Karpas-422 (cell line): ENCODE results near the gene NTSR1. TPM values are rescaled to one million over a fixed set of nuclear protein-coding genes. Genes with fewer than 3 reads are reported as not detected.

Source experiments
- DNase-seq: peaks from one replicate; pipeline ENCODE4 v3.0.0-alpha.2; 2015
- H2AFZ ChIP-seq: fragments of 200-600 bp; sonication (generic); 2 replicates; pipeline ENCODE4 v1.6.1; 2014; ENCODE audit warnings: antibody characterized with exemption, low read length, mixed read lengths
- H3K27ac ChIP-seq: fragments of 200-600 bp; sonication (generic); 2 replicates; pipeline ENCODE4 v1.5.1; 2014; ENCODE audit warnings: mild to moderate bottlenecking, low read length, moderate library complexity
- H3K27me3 ChIP-seq: fragments of 200-600 bp; sonication (generic); 2 replicates; pipeline ENCODE4 v1.6.1; 2014; ENCODE audit warnings: low read length, mixed read lengths
- H3K36me3 ChIP-seq: fragments of 200-600 bp; sonication (generic); 2 replicates; pipeline ENCODE4 v1.6.1; 2014; ENCODE audit warnings: low read length, mixed read lengths; ENCODE audit not compliant: insufficient read depth
- H3K4me1 ChIP-seq: fragments of 200-600 bp; sonication (generic); 2 replicates; pipeline ENCODE4 v1.6.1; 2014; ENCODE audit warnings: mild to moderate bottlenecking, low read length, mixed read lengths
- H3K4me2 ChIP-seq: fragments of 200-600 bp; sonication (generic); 2 replicates; pipeline ENCODE4 v1.6.1; 2014; ENCODE audit warnings: low read length, low read depth, mild to moderate bottlenecking; ENCODE audit not compliant: poor library complexity, severe bottlenecking
- H3K4me3 ChIP-seq: fragments of 200-600 bp; sonication (generic); 2 replicates; pipeline ENCODE4 v1.5.1; 2014; ENCODE audit warnings: mild to moderate bottlenecking, antibody characterized with exemption, low read length, mixed read lengths
- H3K79me2 ChIP-seq: fragments of 200-600 bp; sonication (generic); 2 replicates; pipeline ENCODE4 v1.6.1; 2014; ENCODE audit warnings: mild to moderate bottlenecking, low read length, mixed read lengths
- H3K9ac ChIP-seq: fragments of 200-600 bp; sonication (generic); 2 replicates; pipeline ENCODE4 v1.6.0; 2014; ENCODE audit warnings: low read length
- H3K9me2 ChIP-seq: fragments of 200-600 bp; sonication (generic), shearing (Covaris generic); replicated peaks from 2 replicates; pipeline ENCODE4 v1.6.0; 2014; ENCODE audit warnings: mild to moderate bottlenecking, low read length, moderate library complexity; ENCODE audit not compliant: insufficient read depth
- H3K9me3 ChIP-seq: fragments of 300-700, 200-600 bp; sonication (generic); 2 replicates; pipeline ENCODE4 v1.6.1; 2014; ENCODE audit warnings: low read length, mixed read lengths
- H4K20me1 ChIP-seq: fragments of 200-600 bp; sonication (generic); 2 replicates; pipeline ENCODE4 v1.6.1; 2014; ENCODE audit warnings: mild to moderate bottlenecking, antibody characterized with exemption, low read length, low read depth; ENCODE audit not compliant: insufficient read depth
- total RNA-seq: library from RNA; depleted of rRNA; stranded (reverse); fragments of >200 nt; shearing (Covaris generic); gene quantifications from 2 replicates; pipeline ENCODE4 v1.2.3, GENCODE V29; 2014; ENCODE audit warnings: low replicate concordance; rRNA removed

NTSR1 gene
- total RNA-seq = not detected in 2 replicates

DNA sequence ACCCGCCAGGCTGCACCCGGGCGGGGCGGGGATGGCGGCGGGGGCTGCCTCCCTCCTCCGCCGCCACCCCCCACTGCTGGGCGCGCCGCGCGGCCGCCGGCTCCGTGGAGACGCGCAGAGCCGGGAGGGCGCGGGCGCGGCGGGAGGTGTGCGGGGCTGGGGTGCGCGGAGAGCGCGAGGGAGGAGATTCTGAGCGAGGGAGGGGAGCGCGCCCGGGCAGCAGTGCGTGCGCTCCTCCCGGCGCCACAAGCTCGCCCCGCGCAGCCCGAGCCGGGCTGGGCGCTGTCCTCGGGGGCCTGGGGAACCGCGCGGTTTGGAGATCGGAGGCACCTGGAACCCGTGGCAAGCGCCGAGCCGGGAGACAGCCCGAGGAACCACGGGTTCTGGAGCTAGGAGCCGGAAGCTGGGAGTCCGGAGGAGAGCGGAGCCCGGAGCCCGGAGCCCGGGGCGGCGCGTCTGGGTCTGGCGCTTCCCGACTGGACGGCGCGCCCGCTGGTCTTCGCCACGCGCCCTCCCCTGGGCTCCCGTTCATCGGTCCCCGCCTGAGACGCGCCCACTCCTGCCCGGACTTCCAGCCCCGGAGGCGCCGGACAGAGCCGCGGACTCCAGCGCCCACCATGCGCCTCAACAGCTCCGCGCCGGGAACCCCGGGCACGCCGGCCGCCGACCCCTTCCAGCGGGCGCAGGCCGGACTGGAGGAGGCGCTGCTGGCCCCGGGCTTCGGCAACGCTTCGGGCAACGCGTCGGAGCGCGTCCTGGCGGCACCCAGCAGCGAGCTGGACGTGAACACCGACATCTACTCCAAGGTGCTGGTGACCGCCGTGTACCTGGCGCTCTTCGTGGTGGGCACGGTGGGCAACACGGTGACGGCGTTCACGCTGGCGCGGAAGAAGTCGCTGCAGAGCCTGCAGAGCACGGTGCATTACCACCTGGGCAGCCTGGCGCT, at the start of gene NTSR1:
Gene NTSR1 (plus strand): TSS at position 246 of the 946 bp plus-strand sequence. CDS start 372 bp downstream, at position 618.
- H3K9me3 ChIP-seq = no peaks in the 10 kb centered on the region
- no peaks in the 10 kb centered on the region for H3K36me3 ChIP-seq
- H4K20me1 ChIP-seq = no peaks in the 10 kb centered on the region
- no peaks in the 10 kb centered on the region for H3K27me3 ChIP-seq
- no peaks in the 10 kb centered on the region for H3K4me1 ChIP-seq
- H2AFZ ChIP-seq = no peak within 1 kb of the TSS
- H3K9ac ChIP-seq = no peak within 1 kb of the TSS
- no peak within 1 kb of the TSS for H3K4me2 ChIP-seq
- no peak for DNase-seq
- no peak within 1 kb of the TSS for H3K4me3 ChIP-seq
- H3K9me2 ChIP-seq = no peaks in the 10 kb centered on the region
- H3K79me2 ChIP-seq = no peaks in the 10 kb centered on the region
- no peak within 1 kb of the TSS for H3K27ac ChIP-seq

DNA sequence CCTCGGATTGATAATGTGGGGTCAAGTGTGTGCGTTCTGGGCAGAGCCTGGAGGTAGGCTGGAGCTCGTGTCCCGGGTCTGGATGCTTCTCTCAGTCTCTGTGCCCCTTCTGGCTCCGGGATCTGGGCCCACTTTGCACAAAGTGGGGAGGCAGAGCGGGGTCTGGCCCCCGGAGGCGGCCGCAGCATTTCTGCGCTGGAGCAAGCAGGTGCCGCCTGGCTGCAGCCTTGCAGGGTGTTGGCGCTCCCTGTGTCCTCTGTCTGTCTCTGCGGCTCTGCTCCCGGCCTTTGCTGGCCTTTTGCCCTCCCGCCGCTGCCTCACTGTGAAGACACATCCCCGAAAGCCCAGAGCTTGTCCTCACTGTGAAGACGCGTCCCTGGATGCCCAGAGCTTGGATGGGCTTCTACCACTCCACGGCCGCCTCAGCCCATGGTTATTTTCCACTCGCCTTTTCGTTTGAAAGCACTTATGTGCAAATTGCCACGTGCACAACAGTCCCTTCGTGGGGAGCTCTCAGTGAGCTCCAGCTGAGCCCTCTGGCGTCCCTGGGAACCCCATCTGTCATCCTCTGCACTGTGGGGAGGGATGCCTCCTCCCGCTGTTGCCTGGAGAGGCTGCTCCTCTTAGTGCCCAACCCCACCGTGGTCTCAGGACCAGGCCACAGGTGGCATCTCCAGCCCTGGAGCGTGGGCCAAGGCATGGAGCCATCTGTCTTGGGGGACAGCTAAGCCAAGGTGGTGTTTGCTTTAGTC, 49.0 kb upstream of the NTSR1 start:
- H3K4me1 ChIP-seq = no peaks in the 10 kb centered on the region
- H3K36me3 ChIP-seq = no peaks in the 10 kb centered on the region
- H3K4me3 ChIP-seq = no peak overlapping the region
- no peaks in the 10 kb centered on the region for H4K20me1 ChIP-seq
- no peaks in the 10 kb centered on the region for H3K27me3 ChIP-seq
- H3K9me3 ChIP-seq = no peaks in the 10 kb centered on the region
- H3K9ac ChIP-seq = no peak overlapping the region
- no peak overlapping the region for H3K4me2 ChIP-seq
- H2AFZ ChIP-seq = no peak overlapping the region
- no peak overlapping the region for H3K27ac ChIP-seq
- DNase-seq = no peak
- H3K79me2 ChIP-seq = no peaks in the 10 kb centered on the region
- H3K9me2 ChIP-seq = no peaks in the 10 kb centered on the region

DNA sequence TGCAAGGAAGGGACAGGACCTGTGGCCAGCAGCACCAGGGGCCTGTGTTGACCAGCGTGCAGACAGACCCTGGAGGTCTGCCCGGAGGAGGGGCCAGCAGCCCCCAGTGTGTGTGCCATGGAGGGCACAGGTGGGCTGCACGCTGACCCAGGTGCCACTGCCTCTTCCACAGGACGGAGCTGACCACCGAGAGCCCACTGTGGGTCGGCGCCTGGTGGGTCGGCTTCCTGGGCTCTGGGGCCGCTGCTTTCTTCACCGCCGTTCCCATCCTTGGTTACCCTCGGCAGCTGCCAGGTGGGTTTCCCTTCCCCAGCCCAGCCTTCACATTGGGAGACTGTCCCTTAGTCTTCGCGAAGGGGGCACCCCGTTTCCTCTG, 48.4 kb upstream of the NTSR1 start:
- H3K4me3 ChIP-seq = no peak overlapping the region
- no peak overlapping the region for H3K27ac ChIP-seq
- no peaks in the 10 kb centered on the region for H3K36me3 ChIP-seq
- no peak overlapping the region for H2AFZ ChIP-seq
- H3K27me3 ChIP-seq = no peaks in the 10 kb centered on the region
- no peaks in the 10 kb centered on the region for H3K9me2 ChIP-seq
- H3K9ac ChIP-seq = no peak overlapping the region
- H4K20me1 ChIP-seq = no peaks in the 10 kb centered on the region
- no peak for DNase-seq
- no peaks in the 10 kb centered on the region for H3K4me1 ChIP-seq
- no peak overlapping the region for H3K4me2 ChIP-seq
- no peaks in the 10 kb centered on the region for H3K9me3 ChIP-seq
- H3K79me2 ChIP-seq = no peaks in the 10 kb centered on the region

DNA sequence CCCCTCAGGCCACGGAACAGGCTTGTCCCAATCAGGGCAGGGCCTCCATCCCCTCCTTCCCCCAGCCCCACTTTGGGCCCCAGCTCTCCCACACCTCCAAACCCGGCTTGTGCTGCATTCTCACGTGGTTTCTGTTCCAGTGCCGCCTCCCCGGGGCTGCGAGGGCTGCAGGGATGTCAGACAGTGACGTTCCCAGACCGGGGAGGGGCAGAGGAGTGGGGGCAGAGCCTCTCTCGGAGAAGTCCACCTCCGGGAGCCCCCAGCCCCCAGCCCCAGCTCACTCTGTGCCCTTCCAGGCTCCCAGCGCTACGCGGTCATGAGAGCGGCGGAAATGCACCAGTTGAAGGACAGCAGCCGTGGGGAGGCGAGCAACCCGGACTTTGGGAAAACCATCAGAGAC, 47.9 kb upstream of the NTSR1 start:
- H3K9me2 ChIP-seq = no peaks in the 10 kb centered on the region
- H3K36me3 ChIP-seq = no peaks in the 10 kb centered on the region
- H3K9me3 ChIP-seq = no peaks in the 10 kb centered on the region
- H3K4me2 ChIP-seq = no peak overlapping the region
- no peak overlapping the region for H3K4me3 ChIP-seq
- DNase-seq = no peak
- no peaks in the 10 kb centered on the region for H3K4me1 ChIP-seq
- no peak overlapping the region for H3K9ac ChIP-seq
- no peak overlapping the region for H2AFZ ChIP-seq
- no peaks in the 10 kb centered on the region for H4K20me1 ChIP-seq
- H3K27ac ChIP-seq = no peak overlapping the region
- H3K79me2 ChIP-seq = no peaks in the 10 kb centered on the region
- H3K27me3 ChIP-seq = no peaks in the 10 kb centered on the region

DNA sequence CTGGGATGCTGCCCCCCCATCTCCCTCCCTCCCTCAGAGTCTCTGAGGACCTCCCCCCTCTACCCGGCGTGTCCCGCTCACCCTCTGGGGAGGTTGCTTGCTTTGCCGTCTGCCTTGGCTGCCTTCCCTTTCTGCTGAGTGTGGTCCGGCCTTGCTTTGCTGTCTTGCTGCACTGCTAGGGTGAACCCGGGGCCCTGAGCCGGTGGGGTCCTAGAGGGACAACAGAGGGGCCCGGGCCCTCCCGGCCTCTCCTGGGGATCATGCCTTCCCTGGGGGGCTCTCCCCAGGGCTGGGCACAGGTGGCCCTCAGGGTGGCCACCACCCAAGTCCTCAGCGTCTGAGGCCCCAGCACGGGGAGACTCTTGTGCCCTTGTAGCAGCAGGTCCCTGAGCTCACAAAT, 47.0 kb upstream of the NTSR1 start:
- H4K20me1 ChIP-seq = no peaks in the 10 kb centered on the region
- no peak for DNase-seq
- no peaks in the 10 kb centered on the region for H3K36me3 ChIP-seq

DNA sequence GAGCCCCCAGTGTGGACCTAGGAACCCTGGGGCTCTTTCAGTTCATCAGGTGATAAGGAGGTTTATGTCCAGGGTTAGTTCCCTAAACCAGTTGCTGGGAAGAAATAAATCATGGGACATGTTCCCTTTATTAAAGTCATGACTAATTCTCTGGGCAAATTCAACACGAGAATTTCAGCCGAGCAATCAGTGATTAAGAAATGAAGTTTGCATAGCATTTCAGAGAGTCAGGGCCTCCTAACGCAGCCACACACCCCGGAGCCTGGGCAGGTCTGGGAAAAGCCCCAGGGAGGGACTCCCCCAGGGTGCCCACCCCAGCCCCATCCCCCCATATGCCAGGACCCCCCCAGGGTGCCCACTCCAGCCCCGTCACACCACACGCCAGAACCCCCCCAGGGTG, 46.2 kb upstream of the NTSR1 start:
- Histone ChIP-seq H3K27me3 (no peaks in the 10 kb centered on the region), H3K36me3 (no peaks in the 10 kb centered on the region), H3K9me2 (no peaks in the 10 kb centered on the region), H3K4me1 (no peaks in the 10 kb centered on the region), H2AFZ (no peak overlapping the region), H3K9me3 (no peaks in the 10 kb centered on the region), H3K4me3 (no peak overlapping the region), H3K79me2 (no peaks in the 10 kb centered on the region), H3K4me2 (no peak overlapping the region), H4K20me1 (no peaks in the 10 kb centered on the region), H3K9ac (no peak overlapping the region), H3K27ac (no peak overlapping the region)
- DNase-seq = no peak

More for the DNA sequence above, 47.0 kb upstream of the NTSR1 start:
- no peaks in the 10 kb centered on the region for H3K79me2 ChIP-seq
- no peaks in the 10 kb centered on the region for H3K4me1 ChIP-seq
- H3K9ac ChIP-seq = no peak overlapping the region
- no peak overlapping the region for H3K4me2 ChIP-seq
- no peaks in the 10 kb centered on the region for H3K27me3 ChIP-seq
- H3K27ac ChIP-seq = no peak overlapping the region
- H2AFZ ChIP-seq = no peak overlapping the region
- no peaks in the 10 kb centered on the region for H3K9me2 ChIP-seq
- H3K9me3 ChIP-seq = no peaks in the 10 kb centered on the region
- no peak overlapping the region for H3K4me3 ChIP-seq

DNA sequence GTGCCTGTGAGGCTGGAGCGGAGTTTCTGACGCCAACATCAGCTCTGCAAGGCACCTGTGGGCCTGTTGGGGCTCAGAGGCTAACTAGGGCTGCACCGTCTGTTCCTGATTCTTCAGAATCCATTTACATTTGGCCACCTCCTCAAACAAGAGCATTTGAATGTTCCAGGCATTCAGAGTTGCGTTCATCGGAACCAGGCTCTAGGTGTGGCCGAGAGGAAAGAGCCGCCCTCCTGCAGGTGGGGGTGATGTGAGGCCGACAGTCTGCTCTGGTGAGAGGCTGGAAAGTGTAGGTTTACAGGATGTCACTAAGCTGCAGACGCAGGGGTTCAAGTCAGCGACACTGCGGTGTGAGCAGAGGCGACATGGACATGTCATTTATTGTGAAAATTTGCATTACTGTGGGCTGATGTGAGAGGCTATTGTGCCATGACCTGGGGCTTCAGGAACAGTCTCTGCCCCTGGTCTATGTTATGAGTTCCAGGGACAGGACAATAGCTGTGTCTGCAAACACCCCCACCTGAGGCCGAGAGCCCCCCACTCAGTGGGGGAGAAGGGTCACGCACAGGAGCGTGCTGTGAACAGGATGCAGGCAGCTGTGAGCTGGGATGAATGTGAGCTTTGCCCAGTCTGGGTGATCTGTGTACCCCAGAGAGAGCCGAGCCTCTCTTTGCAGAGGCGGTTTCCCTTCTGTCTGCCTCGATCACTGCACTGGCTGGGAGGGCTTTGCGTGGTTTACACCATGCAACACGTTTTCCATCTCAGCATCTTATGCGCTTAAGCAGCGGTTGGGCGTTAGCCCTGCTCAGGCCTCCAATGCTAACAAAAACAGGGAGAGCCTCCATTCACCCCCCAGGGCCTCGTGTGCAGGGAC, 45.3 kb upstream of the NTSR1 start:
- DNase-seq = no peak
- no peaks in the 10 kb centered on the region for H3K9me3 ChIP-seq
- no peak overlapping the region for H2AFZ ChIP-seq
- no peak overlapping the region for H3K4me3 ChIP-seq
- H3K4me2 ChIP-seq = no peak overlapping the region
- no peaks in the 10 kb centered on the region for H3K36me3 ChIP-seq
- H4K20me1 ChIP-seq = no peaks in the 10 kb centered on the region
- H3K79me2 ChIP-seq = no peaks in the 10 kb centered on the region
- H3K27me3 ChIP-seq = no peaks in the 10 kb centered on the region
- H3K9ac ChIP-seq = no peak overlapping the region
- no peak overlapping the region for H3K27ac ChIP-seq
- H3K4me1 ChIP-seq = no peaks in the 10 kb centered on the region
- no peaks in the 10 kb centered on the region for H3K9me2 ChIP-seq
